B cell (primary cell): ENCODE data around the gene PEX11G.

Experiments used
- EZH2 ChIP-seq: IDR thresholded peaks from 2 replicates; pipeline ENCODE4 v1.6.1; 2012; ENCODE audit warnings: borderline replicate concordance, low read depth, mild to moderate bottlenecking, moderate library complexity, low read length; ENCODE audit not compliant: insufficient read depth, poor library complexity, severe bottlenecking
- TF ChIP-seq, protein P1 (sequence below): fragments of 200-600 bp; IDR thresholded peaks from one replicate; pipeline ENCODE4 v1.8.0; 2022; ENCODE audit warnings: antibody characterized with exemption, mild to moderate bottlenecking

DNA sequence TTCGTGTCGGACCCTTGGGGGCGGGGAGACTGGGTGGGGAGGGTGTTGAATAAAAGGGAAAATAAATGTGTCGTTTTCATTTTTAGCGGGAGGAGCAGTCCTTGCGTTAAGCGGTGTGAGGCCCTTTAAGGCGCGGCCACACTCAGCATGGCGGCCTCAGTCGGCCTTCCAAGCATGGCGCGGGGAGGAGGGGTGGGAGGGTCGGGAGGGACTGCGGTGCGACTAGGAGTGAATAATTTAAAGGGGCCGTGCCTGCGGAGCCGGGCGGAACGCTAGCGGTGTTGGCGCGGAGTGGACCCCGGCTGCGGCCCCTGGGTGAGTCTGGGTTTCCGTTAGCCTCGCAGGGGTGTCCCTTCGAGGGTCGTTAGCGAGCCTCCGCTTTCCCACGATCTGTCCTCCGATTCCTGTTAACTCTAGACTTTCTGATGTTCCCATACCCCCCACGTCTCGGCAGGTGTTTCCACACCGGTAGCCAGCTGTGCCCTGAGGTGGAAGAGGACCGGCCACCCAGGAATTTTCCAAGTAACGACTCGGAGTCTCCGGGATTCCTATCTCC lies 45.2 kb upstream of the PEX11G start:
- TF ChIP-seq EZH2, result no peak
- TF ChIP-seq, protein P1, sequence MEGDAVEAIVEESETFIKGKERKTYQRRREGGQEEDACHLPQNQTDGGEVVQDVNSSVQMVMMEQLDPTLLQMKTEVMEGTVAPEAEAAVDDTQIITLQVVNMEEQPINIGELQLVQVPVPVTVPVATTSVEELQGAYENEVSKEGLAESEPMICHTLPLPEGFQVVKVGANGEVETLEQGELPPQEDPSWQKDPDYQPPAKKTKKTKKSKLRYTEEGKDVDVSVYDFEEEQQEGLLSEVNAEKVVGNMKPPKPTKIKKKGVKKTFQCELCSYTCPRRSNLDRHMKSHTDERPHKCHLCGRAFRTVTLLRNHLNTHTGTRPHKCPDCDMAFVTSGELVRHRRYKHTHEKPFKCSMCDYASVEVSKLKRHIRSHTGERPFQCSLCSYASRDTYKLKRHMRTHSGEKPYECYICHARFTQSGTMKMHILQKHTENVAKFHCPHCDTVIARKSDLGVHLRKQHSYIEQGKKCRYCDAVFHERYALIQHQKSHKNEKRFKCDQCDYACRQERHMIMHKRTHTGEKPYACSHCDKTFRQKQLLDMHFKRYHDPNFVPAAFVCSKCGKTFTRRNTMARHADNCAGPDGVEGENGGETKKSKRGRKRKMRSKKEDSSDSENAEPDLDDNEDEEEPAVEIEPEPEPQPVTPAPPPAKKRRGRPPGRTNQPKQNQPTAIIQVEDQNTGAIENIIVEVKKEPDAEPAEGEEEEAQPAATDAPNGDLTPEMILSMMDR, result no peak
